ENCODE measurements around the gene PCARE. TPM values are rescaled to one million over a fixed set of nuclear protein-coding genes. Genes with fewer than 3 reads are reported as not detected.

PCARE gene
- 0.22 TPM in 1 of 2 replicates, not detected in the other for polyA plus RNA-seq

GRCh38 chr2:29074411-29074810, at the start of gene PCARE:
PCARE (minus strand) TSS chr2:29074523; CDS start chr2:29074261, 262 bp downstream.

GRCh38 chr2:29114946-29115609, 40.8 kb upstream of the PCARE start, which contains the start of gene CLIP4:
CLIP4 (plus strand) TSS chr2:29115415; CDS start chr2:29121389, 5,974 bp downstream.

Other genes starting within 250 kb of the PCARE start
- gene TRMT61B, start 204.2 kb downstream of the PCARE start, polyA plus RNA-seq: 24.3 and 33.8 TPM in 2 replicates
- gene WDR43, start 179.9 kb downstream of the PCARE start, polyA plus RNA-seq: 20.2 and 25.7 TPM in 2 replicates
- gene TOGARAM2, start 93.2 kb downstream of the PCARE start, polyA plus RNA-seq: 2.6 and 2.9 TPM in 2 replicates
- 30.5 and 34.1 TPM in 2 replicates for gene CLIP4, start 40.9 kb upstream of the PCARE start, polyA plus RNA-seq

Measured in Purkinje cell (primary cell).